Measurements from ENCODE around the gene RHOU. TPM values are rescaled to one million over a fixed set of nuclear protein-coding genes. Genes with fewer than 3 reads are reported as not detected.

Gene RHOU
- total RNA-seq, 1 experiment from 2014 or later = 1.2 TPM

GRCh38 chr1:228754646-228755268, 19.5 kb downstream of the RHOU start:
- H3K4me3 ChIP-seq (ENCODE audit: low read depth, low read length, poor library complexity, severe bottlenecking) = no peak overlapping the region
- H3K9me3 ChIP-seq (ENCODE audit: low read depth, low read length, poor library complexity, severe bottlenecking) = no peaks in the 10 kb centered on the region
- ChIA-PET CTCF (no interaction called here), POLR2A (ENCODE audit: low non-redundant PET) (no interaction called here)
- H3K27ac ChIP-seq (ENCODE audit: low read depth, low read length, poor library complexity, severe bottlenecking) = no peak overlapping the region
- BruUV-seq (replicated peaks) = no TSS peak
- TF ChIP-seq EZH2 (IDR thresholded peaks at IDR 0.05; ENCODE audit: borderline replicate concordance, low read depth, low read length, poor library complexity, severe bottlenecking) = no peak
- TF ChIP-seq CTCF (conservative IDR thresholded peaks at IDR 0.05; ENCODE audit: low read depth, low read length) = no peak
- no peak for DNase-seq (ENCODE audit: low spot score)
- H3K27me3 ChIP-seq (replicated peaks; ENCODE audit: insufficient read depth, low read depth, low read length, poor library complexity) = peaks cover 69% of the 10 kb centered on the region
- no peaks in the 10 kb centered on the region for H3K36me3 ChIP-seq (ENCODE audit: insufficient read depth, low read length, poor library complexity, severe bottlenecking)
- no peaks in the 10 kb centered on the region for H3K4me1 ChIP-seq (ENCODE audit: insufficient read depth, low read length, poor library complexity, severe bottlenecking)
- intact Hi-C loops (cut with micrococcal nuclease; ENCODE audit: unreplicated experiment) = no loop called here

- no peak for DNase-seq (ENCODE audit: low spot score)
- Histone ChIP-seq H3K27ac (ENCODE audit: low read depth, low read length, poor library complexity, severe bottlenecking) (no peak overlapping the region), H3K4me3 (ENCODE audit: low read depth, low read length, poor library complexity, severe bottlenecking) (no peak overlapping the region), H3K4me1 (ENCODE audit: insufficient read depth, low read length, poor library complexity, severe bottlenecking) (no peaks in the 10 kb centered on the region), H3K36me3 (ENCODE audit: insufficient read depth, low read length, poor library complexity, severe bottlenecking) (no peaks in the 10 kb centered on the region), H3K27me3 (replicated peaks; ENCODE audit: insufficient read depth, low read depth, low read length, poor library complexity) (peaks cover 63% of the 10 kb centered on the region), H3K9me3 (ENCODE audit: low read depth, low read length, poor library complexity, severe bottlenecking) (no peaks in the 10 kb centered on the region)
- intact Hi-C loops (cut with micrococcal nuclease; ENCODE audit: unreplicated experiment) = no loop called here
- BruUV-seq (replicated peaks) = no TSS peak
- TF ChIP-seq CTCF (conservative IDR thresholded peaks at IDR 0.05; ENCODE audit: low read depth, low read length) = no peak
- TF ChIP-seq EZH2 (IDR thresholded peaks at IDR 0.05; ENCODE audit: borderline replicate concordance, low read depth, low read length, poor library complexity, severe bottlenecking) = no peak
- ChIA-PET POLR2A (ENCODE audit: low non-redundant PET) (no interaction called here), CTCF (no interaction called here)
These were observed 20.5 kb downstream of the RHOU start for GRCh38 chr1:228755800-228756199.

GRCh38 chr1:228756457-228756856, 21.2 kb downstream of the RHOU start:
- no TSS peak for BruUV-seq (replicated peaks)
- peaks cover 64% of the 10 kb centered on the region for H3K27me3 ChIP-seq (replicated peaks; ENCODE audit: insufficient read depth, low read depth, low read length, poor library complexity)
- no peak overlapping the region for H3K27ac ChIP-seq (ENCODE audit: low read depth, low read length, poor library complexity, severe bottlenecking)
- no peaks in the 10 kb centered on the region for H3K36me3 ChIP-seq (ENCODE audit: insufficient read depth, low read length, poor library complexity, severe bottlenecking)
- ChIA-PET POLR2A (ENCODE audit: low non-redundant PET) (no interaction called here), CTCF (no interaction called here)
- H3K4me1 ChIP-seq (ENCODE audit: insufficient read depth, low read length, poor library complexity, severe bottlenecking) = no peaks in the 10 kb centered on the region
- DNase-seq (ENCODE audit: low spot score) = no peak
- no peaks in the 10 kb centered on the region for H3K9me3 ChIP-seq (ENCODE audit: low read depth, low read length, poor library complexity, severe bottlenecking)
- TF ChIP-seq CTCF (conservative IDR thresholded peaks at IDR 0.05; ENCODE audit: low read depth, low read length) (no peak), EZH2 (IDR thresholded peaks at IDR 0.05; ENCODE audit: borderline replicate concordance, low read depth, low read length, poor library complexity, severe bottlenecking) (no peak)
- H3K4me3 ChIP-seq (ENCODE audit: low read depth, low read length, poor library complexity, severe bottlenecking) = no peak overlapping the region
- intact Hi-C loops (cut with micrococcal nuclease; ENCODE audit: unreplicated experiment) = no loop called here

Data from A673 (cell line).